ENCODE measurements around the gene CASK.

GRCh38 chrX:41885724-41886123, 37.6 kb downstream of the CASK start:
- TF ChIP-seq EZH2 (IDR thresholded peaks at IDR 0.05; ENCODE audit: borderline replicate concordance, low read depth, low read length, poor library complexity, severe bottlenecking) (no peak), CTCF (conservative IDR thresholded peaks at IDR 0.05; ENCODE audit: low read depth, low read length) (no peak)

All from A673 (cell line).